Hindlimb muscle (tissue), 1 donor: ENCODE data around the gene SEC31B. TPM values are rescaled to one million over a fixed set of nuclear protein-coding genes. Genes with fewer than 3 reads are reported as not detected.

Source experiments
- DNase-seq: peaks from one replicate; pipeline ENCODE4 v3.0.0-alpha.2; 2013
- polyA plus RNA-seq: library from polyadenylated mRNA; unstranded; fragments of 120-200 nt; gene quantifications from one replicate; pipeline ENCODE4 v1.2.1, GENCODE V29; 2013; ENCODE audit not compliant: insufficient read length

The SEC31B gene
- polyA plus RNA-seq, 1 donor: 12.4 TPM

DNA sequence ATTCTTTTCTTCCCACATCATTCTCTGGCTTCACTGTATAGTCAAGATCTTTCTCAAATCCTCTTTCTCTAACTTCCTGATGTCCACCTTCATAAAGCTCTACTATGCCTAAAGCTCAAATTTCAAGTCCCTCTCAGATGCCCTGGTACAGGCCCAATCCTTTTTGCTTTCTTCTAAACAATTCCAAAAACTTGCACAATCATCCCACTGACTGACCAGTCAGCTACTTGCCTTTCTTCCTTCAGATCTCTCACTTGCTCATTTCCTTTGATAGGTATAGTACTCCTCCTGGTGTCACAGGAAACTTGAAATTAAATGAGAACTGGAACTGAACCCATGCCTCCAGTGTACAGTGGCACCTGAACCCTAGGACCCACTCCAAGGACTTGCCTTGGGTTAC, 18.2 kb downstream of the SEC31B start:
- DNase-seq: no peak

DNA sequence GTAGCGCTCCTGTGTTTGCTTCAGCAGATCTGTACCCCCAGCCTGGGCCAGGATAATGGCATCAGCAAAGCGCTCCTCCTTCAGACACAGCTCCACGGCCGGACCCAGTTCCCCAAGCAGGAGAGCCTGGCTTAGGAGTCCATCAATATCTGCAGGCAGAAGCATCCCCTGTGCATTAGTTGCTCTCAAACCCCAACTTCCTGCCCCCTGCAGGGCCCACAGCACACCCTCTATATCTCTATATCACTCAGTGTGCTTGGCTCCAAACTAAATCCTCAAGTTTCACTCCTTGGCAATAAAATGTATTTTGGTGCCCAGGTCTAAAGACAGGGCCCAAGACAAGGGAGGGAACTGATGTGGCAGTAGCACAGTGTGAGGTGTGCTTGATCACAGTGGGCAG, 21.6 kb downstream of the SEC31B start:
- no peak for DNase-seq

DNA sequence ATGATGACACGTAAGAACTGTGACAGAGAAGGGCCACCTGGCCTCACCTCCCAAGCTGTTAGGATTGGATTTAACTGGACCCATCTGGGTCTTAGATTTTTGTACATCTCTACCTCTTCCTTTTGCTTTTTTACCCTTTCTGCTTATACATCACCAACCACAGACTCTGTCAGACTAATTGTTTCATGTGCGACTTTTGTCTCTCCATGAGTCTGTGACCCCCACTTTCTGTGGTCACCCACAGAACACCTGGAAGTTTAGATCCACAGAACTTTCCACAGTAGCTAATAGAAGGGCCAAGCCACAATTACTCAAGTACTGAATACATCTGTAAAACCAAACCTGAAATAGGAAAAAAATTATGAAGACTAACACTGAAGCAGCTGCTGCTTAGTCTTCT, 23.1 kb downstream of the SEC31B start:
- DNase-seq: no peak

DNA sequence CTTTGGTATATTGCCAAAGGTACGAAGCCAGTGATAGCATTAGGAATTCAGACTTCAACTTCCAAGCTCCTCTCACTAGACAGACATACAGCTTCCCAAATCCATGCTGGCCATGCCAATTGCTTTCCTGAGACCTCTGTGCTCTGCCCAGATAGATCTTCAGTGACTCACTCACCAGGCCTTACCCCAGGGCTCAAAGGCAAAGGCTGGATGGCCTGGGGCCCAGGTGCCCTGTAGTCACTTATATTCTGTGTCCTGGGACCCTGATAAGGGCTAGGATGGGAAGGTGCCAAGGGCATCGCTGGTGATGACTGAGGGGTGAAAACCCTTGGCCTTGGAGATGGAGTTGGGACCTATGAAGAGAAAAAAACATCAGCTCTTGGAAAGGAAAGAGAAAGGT, 29.1 kb downstream of the SEC31B start:
- no peak for DNase-seq

DNA sequence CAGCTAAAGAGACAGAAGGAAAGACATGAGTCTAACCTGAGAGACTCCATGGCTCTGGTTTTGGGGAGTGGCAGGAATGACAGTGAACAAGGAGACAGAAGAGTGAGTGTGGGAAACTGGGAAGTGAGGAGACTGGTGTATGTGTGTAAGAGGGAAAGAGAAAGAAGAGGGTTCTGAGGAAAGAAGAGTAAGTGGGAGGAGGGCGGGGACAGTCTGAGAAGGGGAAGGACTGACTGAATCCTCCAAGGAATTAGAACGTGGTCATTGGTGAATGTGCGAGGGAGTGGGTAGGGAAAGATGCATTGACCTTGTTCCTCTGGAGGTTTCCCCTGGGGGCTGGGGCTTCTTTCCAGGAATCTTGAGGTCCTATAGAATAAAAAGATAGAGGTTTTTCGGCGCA, 30.3 kb downstream of the SEC31B start:
- no peak for DNase-seq

DNA sequence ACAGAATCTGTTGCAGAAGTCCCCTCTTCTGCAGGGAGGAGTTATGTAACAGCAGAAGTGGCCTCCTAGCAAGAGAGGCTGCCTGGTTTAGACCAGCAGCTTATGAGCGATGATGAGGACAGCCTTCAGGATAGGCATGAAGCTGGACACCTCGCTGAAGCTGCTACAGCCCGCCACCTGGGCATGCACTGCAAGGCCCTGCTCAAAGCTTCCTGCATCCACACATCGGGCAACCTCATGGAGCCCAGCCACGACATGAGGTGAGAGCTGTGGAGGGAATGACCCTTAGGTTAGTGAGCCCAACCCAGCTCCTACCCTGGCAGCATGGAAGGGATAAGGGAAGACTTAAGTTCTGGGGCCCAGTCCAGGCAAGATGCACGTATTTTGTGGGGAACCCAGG, 32.1 kb downstream of the SEC31B start:
- no peak for DNase-seq

DNA sequence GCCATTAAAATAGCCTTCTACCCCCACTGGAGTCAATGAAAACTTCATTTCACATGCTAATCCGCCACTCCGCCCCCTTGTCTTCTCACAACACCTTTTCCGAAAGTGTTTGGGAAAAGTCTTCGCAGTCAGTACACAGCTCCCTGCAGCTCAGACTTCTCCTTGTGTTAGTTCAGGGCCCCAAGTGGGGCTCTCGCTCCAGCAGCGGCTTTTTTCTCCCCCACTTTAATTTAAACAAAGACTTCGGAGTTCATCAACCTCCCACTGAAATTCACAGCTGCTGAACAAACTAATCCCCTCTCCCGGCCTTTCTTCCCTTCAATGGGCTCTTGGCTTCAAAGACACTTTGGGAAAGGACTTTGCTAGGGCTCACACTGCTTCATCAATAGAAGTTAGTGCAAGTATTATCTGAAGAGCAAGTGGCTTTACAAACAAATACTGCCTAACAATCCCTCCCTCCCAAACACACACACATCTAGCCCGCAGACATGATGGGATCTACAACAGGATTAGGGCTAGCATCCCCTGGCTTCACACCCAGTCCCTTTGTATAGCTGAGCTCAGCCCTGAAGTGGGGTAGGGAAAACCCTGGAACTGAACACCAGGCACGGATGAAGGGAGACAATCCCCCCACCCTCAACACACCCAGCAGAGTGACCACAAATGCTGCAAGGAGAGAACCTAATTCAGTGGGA, 33.7 kb downstream of the SEC31B start:
- DNase-seq: no peak

DNA sequence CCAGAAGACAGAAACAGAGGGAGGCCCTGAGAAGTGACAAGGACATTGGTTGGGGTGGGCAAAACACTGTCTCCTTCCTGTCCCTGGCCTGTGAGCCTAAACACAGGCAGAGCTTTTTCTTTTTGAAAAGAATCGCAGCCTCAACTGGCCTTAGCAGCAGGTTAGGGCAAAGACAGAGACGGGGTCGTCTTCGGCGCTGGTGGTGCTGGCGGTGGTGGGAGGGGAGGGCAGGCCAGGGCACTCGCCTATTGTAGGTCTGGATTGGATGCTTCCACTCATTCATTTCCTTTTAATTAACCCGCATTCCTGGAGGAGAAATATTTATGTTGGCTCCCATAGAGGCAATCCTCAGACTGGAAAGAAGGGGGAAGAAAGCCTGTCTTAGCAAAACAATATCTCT, 34.3 kb downstream of the SEC31B start:
- DNase-seq: no peak

DNA sequence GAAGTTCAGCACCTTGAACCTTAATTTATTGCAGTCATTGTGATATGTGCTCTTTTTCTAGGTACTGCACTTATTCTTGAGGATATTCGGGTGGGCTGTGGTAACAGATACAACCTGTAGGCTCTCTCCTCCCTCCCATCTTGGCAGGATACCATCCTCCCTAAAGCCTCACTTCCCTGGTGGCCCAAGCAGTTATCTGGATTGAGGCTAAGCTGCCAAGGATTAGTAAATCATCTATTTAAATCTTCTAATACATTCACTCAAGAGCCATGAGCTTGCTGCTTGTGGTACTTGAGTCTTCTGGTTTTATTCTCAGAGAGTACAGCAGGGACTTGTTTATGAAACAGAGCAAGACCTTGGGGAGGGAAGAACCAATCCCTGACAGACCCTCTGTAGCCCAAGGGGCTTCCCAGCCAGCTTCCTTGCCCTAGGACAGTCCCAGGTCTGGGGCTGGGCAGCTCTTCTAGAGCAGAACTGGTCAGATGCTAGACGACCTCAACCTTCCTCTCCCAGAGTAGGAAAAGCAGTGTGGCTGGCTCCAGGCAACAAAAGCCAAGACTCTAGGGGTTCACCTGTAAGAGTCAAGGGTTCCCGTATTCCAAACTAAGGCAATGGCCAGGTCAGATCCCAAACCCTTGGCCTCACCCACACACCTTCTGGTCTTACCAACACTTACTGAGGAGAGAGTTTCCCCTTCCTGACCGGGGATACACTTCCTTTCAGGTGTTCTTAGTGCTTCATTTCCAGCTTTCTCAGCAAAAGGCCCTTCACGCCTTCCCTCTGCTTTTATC, 35.6 kb downstream of the SEC31B start:
- no peak for DNase-seq

DNA sequence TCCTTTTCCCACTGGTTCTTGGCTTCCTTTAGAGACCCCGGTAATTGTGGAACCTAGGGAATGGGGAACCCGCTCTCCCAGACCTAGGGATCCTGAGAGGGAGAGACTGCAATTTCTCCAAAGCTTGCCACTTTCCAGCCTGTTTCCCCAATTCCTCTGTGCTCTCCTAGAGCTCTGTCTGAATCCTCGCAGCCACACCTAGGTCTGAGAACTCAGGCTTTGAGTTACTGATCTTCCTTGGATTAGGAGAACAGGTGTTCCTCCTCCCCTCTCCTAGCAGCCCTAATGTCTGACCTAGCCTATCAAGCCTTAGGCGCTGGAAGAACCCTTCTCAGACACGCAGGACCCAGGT, 36.9 kb downstream of the SEC31B start:
- no peak for DNase-seq

DNA sequence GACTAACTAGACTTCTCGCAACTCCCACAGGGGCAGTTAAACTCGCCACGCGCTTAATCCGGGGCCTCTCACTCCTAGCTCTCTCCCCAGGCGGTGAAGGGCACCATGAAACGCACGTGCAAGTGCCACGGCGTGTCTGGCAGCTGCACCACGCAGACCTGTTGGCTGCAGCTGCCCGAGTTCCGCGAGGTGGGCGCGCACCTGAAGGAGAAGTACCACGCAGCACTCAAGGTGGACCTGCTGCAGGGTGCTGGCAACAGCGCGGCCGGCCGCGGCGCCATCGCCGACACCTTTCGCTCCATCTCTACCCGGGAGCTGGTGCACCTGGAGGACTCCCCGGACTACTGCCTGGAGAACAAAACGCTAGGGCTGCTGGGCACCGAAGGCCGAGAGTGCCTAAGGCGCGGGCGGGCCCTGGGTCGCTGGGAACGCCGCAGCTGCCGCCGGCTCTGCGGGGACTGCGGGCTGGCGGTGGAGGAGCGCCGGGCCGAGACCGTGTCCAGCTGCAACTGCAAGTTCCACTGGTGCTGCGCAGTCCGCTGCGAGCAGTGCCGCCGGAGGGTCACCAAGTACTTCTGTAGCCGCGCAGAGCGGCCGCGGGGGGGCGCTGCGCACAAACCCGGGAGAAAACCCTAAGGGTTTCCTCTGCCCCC, 37.4 kb downstream of the SEC31B start:
- peak; percentile 66 for DNase-seq

DNA sequence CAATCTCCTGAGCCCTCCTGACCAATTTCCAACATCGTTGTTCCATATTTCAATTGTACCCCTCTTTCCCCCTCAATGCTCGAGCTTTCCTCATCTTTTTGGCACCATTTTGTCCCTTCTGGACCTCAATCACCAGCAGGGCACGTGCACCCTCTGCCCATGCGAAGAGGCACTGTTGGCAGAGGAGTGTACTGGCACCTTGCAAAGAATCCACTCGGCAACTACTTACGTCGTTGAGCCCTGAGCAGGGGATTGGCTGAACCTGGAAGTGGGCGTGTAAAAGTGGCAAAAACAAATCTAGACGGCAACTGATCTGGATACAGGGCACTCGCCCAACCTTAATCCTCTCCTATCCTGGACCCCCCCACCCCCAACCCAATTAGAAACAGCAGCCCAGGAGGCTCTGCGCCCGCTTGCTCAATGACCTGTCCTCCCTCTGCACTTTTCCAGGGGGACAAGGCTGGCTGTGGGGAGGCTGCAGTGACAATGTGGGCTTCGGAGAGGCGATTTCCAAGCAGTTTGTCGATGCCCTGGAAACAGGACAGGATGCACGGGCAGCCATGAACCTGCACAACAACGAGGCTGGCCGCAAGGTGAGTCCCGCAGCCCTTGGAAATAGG, 38.1 kb downstream of the SEC31B start:
- peak; percentile 84 for DNase-seq

DNA sequence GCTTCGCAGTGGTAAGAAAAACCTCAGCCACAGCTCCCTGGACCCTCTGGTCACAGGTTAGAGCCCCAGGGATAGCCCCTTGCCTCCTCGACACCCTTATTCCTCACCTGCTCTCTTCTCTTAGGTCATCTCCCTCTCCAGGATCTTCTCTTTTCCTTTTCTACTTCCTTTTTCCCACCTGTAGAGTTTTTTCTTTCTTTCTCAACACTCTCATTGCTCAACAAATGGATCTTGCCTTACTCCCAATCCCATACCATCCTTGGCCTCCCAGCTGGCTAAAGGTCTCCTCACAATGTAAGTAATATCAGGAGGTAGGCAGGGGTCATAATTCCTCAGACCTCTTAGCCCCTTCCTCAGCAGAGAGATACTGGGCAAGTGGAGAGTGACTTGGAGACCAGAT, 39.7 kb downstream of the SEC31B start:
- DNase-seq: no peak

DNA sequence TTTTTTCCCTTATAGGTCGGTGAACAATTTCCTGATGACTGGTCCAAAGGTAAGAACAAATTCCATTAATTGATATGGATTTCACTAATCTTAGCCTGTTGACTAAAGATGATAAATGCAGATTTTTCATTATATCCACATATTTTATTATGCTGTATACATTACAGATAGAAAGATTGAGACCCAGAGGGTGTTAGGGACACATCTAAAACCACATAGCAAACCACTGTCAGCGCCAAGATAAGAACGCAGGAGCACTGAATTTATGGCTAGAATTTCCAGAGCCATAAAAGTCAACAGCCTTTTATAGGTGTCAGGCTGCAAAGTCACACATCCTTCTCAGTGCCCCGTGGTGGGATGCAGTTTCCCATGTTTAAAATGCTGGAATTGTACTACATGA, 40.6 kb downstream of the SEC31B start:
- no peak for DNase-seq

DNA sequence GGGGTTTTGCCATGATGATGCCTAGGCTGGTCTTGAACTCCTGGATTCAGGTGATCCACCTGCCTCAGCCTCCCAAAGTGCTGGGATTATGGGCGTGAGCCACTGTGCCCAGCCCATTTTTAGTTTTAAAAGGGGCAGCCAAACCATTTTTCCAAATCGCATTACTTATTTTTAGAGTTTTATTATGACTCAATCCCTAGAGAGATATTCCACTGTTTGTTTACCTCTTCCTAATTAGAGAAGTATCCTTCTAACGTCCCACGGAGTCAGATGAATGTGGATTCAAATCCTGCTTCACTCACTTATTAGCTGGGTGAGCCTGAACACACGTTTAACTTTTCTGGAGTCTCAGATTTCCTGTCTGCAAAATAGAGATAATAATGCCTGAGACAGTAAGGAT, 41.7 kb downstream of the SEC31B start:
- DNase-seq: no peak

DNA sequence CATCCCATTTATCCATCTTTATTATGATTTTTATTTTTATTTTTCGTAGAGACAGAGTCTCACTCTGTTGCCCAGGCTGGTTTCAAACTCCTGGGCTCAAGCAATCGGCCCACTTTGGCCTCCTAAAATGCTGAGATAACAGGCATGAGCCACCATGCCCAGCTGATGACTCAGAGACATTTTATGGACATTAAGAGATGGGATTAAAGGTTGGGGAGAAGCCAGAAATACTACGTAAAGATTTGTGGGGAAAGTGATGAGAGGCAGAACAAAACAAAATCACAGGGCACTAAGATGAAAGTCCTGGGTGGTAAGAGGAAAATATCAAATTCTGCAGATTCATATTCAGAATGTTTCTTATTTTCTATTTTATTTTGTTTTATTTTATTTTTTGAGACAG, 49.3 kb downstream of the SEC31B start:
- DNase-seq: no peak

DNA sequence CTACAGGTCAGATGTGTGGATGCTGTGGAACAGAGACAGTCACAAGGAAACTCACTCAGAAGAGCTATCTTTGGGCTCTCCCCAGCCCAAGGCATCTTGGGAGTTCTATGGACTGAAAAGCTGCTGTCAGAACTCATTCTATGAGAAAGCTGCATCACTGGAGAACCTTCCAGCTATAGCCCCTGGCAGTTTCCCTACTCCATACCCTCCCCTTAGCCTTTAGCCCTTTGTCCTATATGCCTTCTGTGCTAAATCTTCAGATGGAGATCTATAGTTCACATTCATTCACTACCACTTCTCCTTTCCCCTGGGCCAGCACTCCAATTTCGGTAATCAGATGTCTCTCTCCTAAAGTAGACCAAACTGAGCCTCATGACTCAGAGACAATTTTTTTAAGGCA, 49.9 kb downstream of the SEC31B start:
- no peak for DNase-seq

DNA sequence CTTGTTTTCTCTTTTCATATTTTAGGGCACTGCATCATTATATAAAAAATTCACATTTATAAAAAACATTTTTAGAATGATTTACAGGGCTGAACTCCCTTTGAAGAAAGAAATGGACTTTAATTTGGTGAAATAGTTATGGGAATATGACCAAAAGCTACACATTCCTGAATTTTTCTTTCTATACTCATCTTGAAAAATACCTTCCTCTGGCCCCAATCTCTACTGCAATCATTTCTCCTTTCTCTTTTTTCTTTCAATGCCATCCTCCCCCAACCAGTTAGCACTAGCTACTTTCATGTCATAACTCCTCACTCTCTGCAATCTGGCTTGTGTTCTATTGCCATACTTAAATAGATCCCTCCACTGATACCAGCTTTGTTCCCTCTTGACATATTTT, 50.7 kb downstream of the SEC31B start:
- no peak for DNase-seq

DNA sequence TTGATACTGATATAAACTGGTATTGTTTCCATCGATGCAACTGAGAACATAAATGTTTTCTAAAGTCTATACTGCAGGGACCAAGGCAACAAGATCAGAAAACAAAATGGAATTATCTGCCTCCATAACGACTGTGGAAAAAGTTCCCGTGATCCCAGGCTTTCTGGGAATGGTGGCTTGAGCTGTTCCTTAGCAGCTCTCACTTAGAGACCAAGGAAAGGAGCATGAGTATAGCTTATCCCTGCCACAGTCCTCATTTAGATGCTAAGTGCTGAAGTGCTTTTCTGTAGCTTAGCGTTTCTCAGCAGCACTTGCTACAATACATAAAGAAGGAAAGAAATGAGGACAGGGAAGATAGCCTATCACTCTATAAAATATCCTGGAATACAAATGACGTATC, 51.3 kb downstream of the SEC31B start:
- no peak for DNase-seq

DNA sequence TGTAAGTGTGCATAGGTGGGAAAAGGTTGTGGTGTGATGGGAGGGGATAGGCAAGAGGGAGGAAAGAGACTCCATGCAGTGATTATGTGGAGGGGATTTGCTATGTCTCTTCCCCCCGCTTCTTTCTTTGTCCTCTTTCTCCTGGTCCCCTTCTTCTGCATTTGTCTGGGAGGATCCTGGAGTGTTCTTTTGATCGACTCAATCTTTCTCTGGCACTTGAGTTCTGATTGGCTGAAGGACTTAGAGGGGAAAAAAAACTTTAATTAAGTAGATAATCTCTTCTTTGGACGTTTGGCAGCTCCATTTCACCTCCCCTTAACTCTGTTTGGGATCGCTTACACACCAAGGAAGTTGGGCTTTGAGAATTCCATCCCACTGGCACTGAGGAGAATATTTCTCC, 57.0 kb downstream of the SEC31B start, which contains the start of gene WNT8B:
TSS of gene WNT8B (plus strand) at position 301 of the 400 bp plus-strand sequence. CDS start 160 bp downstream, outside the sequence.
- DNase-seq: no peak

DNA sequence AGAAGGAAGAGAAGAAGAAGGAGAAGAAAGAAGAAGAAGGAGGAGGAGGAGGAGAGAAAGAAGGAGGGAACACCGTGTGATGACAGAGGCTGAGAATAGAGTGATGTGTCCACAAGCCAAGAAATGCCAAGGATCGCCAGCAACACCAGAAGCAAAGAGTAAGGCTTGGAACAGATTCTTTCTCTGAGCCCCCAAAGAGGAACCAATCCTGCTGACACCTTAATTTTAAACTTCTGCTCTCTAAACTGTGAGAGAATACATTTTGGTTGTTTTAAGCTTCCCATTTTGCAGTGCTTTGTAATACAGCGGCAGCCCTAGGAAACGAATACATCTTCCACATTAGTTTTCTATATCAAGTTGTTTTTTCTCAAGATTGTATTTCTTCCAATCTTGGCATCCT, 70.7 kb downstream of the SEC31B start:
- DNase-seq: no peak

DNA sequence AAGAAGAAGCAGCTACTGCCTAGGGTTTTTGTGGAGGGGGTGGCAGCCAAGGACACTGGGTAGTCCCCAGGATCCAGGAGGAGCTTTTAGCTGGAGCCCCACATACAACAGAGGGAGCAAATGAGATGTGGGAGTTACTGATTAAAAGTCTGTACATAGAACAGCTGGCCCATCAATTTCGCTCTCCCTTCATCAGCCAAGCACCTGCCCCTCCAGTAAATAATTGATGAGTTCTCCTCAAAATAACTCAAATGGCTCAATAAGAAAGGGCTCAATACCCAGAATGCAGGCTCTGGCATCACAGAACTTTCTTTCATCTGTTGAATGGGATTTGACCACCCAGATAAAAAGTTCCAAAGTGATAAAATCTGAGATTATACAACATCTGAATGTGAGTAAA, 72.0 kb downstream of the SEC31B start:
- no peak for DNase-seq

DNA sequence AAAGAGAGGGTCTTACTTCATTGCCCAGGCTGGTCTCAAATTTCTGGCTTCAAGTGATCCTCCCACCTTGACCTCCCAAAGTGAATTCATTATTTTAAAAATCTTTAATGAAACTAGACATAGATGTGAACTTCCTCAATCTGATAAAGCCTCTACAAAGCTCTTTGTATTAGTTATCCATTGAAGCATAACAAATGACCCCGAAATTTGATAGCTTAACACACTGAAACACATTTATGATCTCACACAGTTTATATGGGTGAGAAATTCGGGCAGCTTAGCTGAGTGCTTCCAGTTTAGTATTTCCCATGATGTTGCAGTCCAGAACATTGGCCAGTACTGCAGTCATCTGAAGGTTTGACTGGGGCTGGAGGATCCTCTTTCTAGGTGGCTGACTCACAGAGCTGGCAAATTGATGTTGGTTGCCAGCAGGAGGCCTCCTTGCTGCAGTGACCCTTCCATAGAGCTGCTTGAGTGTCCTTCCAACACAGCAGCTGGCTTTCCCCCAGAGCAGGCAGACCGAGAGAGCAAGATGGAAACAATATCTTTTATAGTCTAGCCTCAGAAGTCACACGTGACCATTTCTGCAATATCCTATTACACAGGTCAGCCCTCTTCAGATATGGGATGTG, 73.4 kb downstream of the SEC31B start:
- DNase-seq: no peak
